HG03342 (cell line): ENCODE data around the gene VEGFB.
A peak's percentile ranks its signal among the peaks of the same experiment; 100 is the strongest.

Source experiments
- ATAC-seq: cut with Tn5 transposase; IDR thresholded peaks from one replicate; pipeline ENCODE4 v1.9.1; 2021; ENCODE audit warnings: mild to moderate bottlenecking, moderate library complexity; ENCODE audit not compliant: unreplicated experiment

The VEGFB gene

GRCh38 chr11:64210301-64211020, 23.9 kb upstream of the VEGFB start:
- no peak for ATAC-seq

GRCh38 chr11:64211181-64211872, 23.1 kb upstream of the VEGFB start:
- ATAC-seq, result no peak

- no peak for ATAC-seq
Measured at GRCh38 chr11:64216879-64217278, 17.5 kb upstream of the VEGFB start.

- no peak for ATAC-seq
Measured at GRCh38 chr11:64218628-64219353, 15.6 kb upstream of the VEGFB start.

GRCh38 chr11:64219354-64219684, 15.1 kb upstream of the VEGFB start:
- no peak for ATAC-seq

- ATAC-seq, result no peak
Measured at GRCh38 chr11:64219755-64220154, 14.6 kb upstream of the VEGFB start.

- no peak for ATAC-seq
Measured at GRCh38 chr11:64220271-64220670, 14.1 kb upstream of the VEGFB start.

GRCh38 chr11:64220798-64221197, 13.6 kb upstream of the VEGFB start:
- ATAC-seq, result no peak

GRCh38 chr11:64222651-64223000, 11.8 kb upstream of the VEGFB start:
- ATAC-seq, result no peak

- ATAC-seq, result no peak
Measured at GRCh38 chr11:64223001-64223651, 11.3 kb upstream of the VEGFB start.

GRCh38 chr11:64224151-64224890, 10.1 kb upstream of the VEGFB start:
- no peak for ATAC-seq

- no peak for ATAC-seq
Measured at GRCh38 chr11:64224891-64225607, 9.3 kb upstream of the VEGFB start.

GRCh38 chr11:64225608-64226506, 8.5 kb upstream of the VEGFB start, which contains the start of the genes NUDT22 and TRPT1:
NUDT22 (plus strand) TSS chr11:64226274; CDS start chr11:64226653, 379 bp downstream.
TRPT1 (minus strand) TSS chr11:64226186; CDS start chr11:64225860, 326 bp downstream.
- peak; percentile 50 for ATAC-seq

GRCh38 chr11:64226507-64227051, 7.8 kb upstream of the VEGFB start:
- no peak for ATAC-seq

GRCh38 chr11:64227405-64227956, 6.9 kb upstream of the VEGFB start:
- no peak for ATAC-seq

- ATAC-seq, result no peak
Measured at GRCh38 chr11:64229090-64229743, 5.2 kb upstream of the VEGFB start.

- ATAC-seq, result no peak
Measured at GRCh38 chr11:64229744-64230170, 4.6 kb upstream of the VEGFB start.
